ENCODE measurements around the gene PDCD11.

PDCD11 gene

DNA sequence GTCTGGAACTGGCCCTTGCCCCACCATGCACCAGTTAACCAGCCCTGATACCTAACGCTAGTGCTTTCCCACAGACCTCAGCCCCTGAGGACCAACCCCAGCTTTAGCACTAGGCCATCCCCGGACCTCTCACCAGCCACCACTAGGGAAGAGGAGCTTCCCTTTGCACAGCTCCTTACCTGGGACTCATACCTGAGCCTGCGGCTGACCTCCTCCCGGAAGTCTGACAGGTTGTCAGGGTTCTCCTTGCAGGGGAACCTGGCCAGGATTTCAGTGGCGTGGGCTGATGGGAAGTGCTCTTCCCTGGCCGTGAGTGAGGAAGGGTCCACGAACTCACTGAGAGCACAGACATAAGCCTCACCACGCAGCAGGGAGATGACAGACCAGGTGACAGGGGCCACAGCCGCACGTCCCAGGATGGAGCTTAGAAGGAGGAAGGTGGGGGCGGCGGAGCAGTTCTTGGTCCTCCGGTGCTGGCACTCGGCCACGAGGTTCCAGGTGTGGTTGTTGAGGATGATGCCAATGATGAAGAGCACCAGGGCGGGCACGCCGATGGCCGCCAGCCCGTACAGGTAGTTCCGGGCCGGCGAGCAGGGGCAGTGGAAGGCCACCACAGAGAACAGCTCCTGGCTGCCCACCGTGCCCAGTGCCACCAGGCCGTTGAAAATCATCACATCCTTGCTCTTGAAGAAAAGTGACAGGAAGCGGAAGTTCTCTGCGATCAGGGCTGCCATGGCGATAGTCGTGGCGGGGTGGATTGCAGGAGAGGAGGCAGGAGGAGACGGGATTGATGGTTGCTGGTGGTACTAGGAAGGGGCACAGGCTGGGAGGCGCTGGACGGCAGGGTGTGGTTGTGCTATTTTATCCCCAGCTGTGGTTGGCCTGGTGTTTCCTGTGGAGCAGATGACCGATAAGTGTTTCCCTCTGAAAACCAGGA, 53.0 kb downstream of the PDCD11 start:
- no peak for DNase-seq (ENCODE audit: low spot score)

DNA sequence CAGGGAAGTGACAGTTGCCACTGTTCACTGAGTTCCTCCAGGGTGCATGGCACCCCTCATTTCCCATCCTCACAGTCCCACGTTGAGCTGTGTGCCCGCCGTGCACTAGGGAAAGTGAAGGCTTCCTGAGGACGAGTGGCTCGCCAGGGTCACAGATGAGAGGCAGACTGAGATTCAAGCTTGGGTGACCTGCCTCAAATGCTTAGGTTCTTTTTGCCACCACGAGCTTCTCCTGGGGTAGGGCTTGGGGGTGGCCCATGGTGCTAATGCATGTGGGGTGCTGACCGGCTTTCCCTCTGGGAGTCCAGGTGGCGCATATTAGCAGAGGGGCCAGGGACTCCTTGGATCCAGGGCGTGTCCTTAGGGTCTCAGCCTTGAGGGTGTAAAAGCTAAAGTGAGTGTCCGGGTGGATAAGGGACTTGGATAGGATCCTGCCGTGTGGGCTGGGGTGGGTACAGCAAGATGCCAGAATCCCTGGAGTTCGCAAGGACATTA, 53.8 kb downstream of the PDCD11 start:
- no peak for DNase-seq (ENCODE audit: low spot score)

GRCh38 chr10:103451091-103451813, 54.8 kb downstream of the PDCD11 start:
- DNase-seq (ENCODE audit: low spot score), result no peak

GRCh38 chr10:103451831-103452505, 55.5 kb downstream of the PDCD11 start, which contains the start of gene CALHM2:
TSS of gene CALHM2 (minus strand) at chr10:103452370. CDS start at chr10:103449941, 2,429 bp downstream.
- DNase-seq (ENCODE audit: low spot score), result peak; percentile 75

DNA sequence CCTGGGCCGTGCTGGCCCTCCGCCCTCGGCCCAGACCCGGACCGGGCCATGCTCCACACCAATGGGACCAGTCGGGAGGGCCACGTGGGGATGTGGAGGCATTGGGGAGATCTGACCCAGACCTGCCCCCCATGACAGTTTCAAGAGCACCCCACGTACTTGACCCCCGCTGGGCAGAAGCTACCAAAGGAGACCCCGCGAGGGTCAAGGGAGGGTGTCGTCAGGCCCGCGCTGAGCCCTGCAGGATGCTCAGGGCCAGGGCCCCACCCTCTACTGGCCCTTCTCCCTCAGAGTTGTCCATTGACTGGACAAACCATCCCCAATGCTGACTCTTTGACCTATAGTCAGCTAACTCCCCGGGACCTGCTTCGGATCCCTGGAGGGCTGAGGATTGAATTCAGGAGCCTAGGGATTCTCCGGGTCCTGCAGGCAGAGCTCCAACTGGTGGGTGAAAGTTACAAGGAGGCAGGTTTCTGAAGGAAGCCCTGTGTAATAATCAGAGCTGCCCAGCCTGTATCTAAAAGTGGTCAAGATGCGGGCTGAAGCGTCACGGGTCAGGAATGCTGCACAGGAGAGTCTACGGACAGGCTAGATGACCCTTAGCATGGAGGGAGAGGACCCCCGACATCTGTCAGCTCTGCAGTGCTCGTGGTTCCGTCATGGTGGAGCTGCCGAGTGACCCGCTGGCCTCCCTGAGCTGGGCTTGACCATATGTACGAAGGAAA, 56.2 kb downstream of the PDCD11 start:
- no peak for DNase-seq (ENCODE audit: low spot score)

- DNase-seq (ENCODE audit: low spot score), result no peak
Measured at GRCh38 chr10:103454026-103454425, 57.6 kb downstream of the PDCD11 start.

- DNase-seq (ENCODE audit: low spot score), result no peak
Measured at GRCh38 chr10:103455235-103455634, 58.8 kb downstream of the PDCD11 start.

GRCh38 chr10:103456074-103456660, 59.7 kb downstream of the PDCD11 start:
- no peak for DNase-seq (ENCODE audit: low spot score)

- no peak for DNase-seq (ENCODE audit: low spot score)
Measured at GRCh38 chr10:103457176-103457712, 60.8 kb downstream of the PDCD11 start.

- no peak for DNase-seq (ENCODE audit: low spot score)
Measured at GRCh38 chr10:103457896-103458583, 61.6 kb downstream of the PDCD11 start.

- peak; percentile 72 for DNase-seq (ENCODE audit: low spot score)
Measured at GRCh38 chr10:103458720-103459119, 62.3 kb downstream of the PDCD11 start, which contains the start of gene CALHM1. TSS of gene CALHM1 (minus strand) at chr10:103458900. CDS start at chr10:103458751, 149 bp downstream.

GRCh38 chr10:103459615-103460014, 63.2 kb downstream of the PDCD11 start:
- DNase-seq (ENCODE audit: low spot score), result no peak

GRCh38 chr10:103463499-103463898, 67.1 kb downstream of the PDCD11 start:
- DNase-seq (ENCODE audit: low spot score), result no peak

- DNase-seq (ENCODE audit: low spot score), result no peak
Measured at GRCh38 chr10:103465411-103466179, 69.2 kb downstream of the PDCD11 start.

- DNase-seq (ENCODE audit: low spot score), result no peak
Measured at GRCh38 chr10:103466734-103467133, 70.3 kb downstream of the PDCD11 start.

GRCh38 chr10:103467406-103467805, 71.0 kb downstream of the PDCD11 start:
- DNase-seq (ENCODE audit: low spot score), result no peak

GRCh38 chr10:103469201-103469600, 72.8 kb downstream of the PDCD11 start:
- DNase-seq (ENCODE audit: low spot score), result no peak

GRCh38 chr10:103470761-103471653, 74.6 kb downstream of the PDCD11 start:
- no peak for DNase-seq (ENCODE audit: low spot score)

Data from SK-N-DZ (cell line).